ENCODE results near the gene FGF12. TPM values are rescaled to one million over a fixed set of nuclear protein-coding genes. Genes with fewer than 3 reads are reported as not detected.

The FGF12 gene
- total RNA-seq, 6 experiments from 2014 or later = 0.29 to 6.5 (median 0.76) TPM

DNA sequence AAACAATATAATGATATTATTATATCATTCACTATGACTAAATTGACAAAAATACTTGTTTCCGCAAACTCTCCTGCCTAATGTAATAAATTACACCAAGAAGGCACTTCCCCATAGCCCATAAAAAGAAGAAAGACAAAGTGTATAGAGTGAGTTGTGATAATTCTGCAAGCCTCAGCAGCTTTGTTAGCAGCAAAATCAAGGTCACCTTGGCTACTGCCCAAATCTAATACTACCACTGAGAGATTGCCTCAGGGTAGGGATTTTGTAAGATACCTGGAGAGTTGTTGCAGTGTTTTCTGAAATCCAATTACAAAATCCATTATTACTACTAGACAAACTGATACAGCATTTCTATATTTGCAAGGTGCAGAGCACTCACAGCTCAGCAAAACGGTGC is 503.5 kb downstream of the FGF12 start:
- no peaks in the 10 kb centered on the region for H3K27me3 ChIP-seq
- DNase-seq = peak in 1 of 3 donors; percentile 59
- intact Hi-C loops (cut with DNase I) = no loop called here
- ATAC-seq = peak; percentile 77 to 91 (median 88)
- H3K9me3 ChIP-seq = no peaks in the 10 kb centered on the region
- 35% methylated on average over 2 of the region's 2 CpGs for WGBS (ENCODE audit: insufficient coverage, low coverage, low lambda C conversion rate, missing lambda C conversion rate)
- no peak overlapping the region for H3K4me3 ChIP-seq
- H3K4me1 ChIP-seq = peaks cover 0 to 9% (median 1%) of the 10 kb centered on the region in 4 donors
- no peak for TF ChIP-seq POLR2A (IDR thresholded peaks at IDR 0.05)
- TF ChIP-seq, protein P1, sequence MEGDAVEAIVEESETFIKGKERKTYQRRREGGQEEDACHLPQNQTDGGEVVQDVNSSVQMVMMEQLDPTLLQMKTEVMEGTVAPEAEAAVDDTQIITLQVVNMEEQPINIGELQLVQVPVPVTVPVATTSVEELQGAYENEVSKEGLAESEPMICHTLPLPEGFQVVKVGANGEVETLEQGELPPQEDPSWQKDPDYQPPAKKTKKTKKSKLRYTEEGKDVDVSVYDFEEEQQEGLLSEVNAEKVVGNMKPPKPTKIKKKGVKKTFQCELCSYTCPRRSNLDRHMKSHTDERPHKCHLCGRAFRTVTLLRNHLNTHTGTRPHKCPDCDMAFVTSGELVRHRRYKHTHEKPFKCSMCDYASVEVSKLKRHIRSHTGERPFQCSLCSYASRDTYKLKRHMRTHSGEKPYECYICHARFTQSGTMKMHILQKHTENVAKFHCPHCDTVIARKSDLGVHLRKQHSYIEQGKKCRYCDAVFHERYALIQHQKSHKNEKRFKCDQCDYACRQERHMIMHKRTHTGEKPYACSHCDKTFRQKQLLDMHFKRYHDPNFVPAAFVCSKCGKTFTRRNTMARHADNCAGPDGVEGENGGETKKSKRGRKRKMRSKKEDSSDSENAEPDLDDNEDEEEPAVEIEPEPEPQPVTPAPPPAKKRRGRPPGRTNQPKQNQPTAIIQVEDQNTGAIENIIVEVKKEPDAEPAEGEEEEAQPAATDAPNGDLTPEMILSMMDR (IDR thresholded peaks at IDR 0.05) = no peak
- H3K27ac ChIP-seq = no peak overlapping the region
- H3K36me3 ChIP-seq = no peaks in the 10 kb centered on the region

DNA sequence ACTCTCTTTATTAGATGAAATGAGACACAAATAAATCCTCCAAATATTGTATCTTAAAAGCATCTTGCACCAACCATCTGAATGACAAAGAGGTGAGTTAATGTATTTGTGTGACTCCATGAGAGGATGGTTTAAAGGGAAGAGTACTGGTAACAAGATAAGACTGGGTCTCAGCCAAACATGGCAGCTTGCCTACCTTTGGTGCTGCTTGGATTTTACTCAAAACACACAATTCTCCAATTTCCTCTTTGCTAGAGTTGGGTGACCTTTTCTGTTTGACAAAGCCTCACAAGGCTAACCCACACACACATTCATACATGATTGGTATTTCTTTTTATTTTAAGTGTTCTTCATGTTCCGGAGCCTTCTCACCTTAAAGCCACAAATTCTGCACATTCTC is 506.4 kb downstream of the FGF12 start:
- Histone ChIP-seq H3K36me3 (no peaks in the 10 kb centered on the region), H3K27me3 (peaks cover 0 to 4% of the 10 kb centered on the region in 2 donors), H3K9me3 (no peaks in the 10 kb centered on the region), H3K4me1 (peaks cover 0 to 9% (median 1%) of the 10 kb centered on the region in 4 donors), H3K4me3 (no peak overlapping the region), H3K27ac (no peak overlapping the region)
- intact Hi-C loops (cut with DNase I) = no loop called here
- WGBS (ENCODE audit: insufficient coverage, low coverage, low lambda C conversion rate, missing lambda C conversion rate) = 38% methylated on average over 1 of the region's 1 CpG
- DNase-seq = peak; percentile 42 to 65 (median 52)
- no peak for TF ChIP-seq POLR2A (IDR thresholded peaks at IDR 0.05)
- TF ChIP-seq, protein P1 (IDR thresholded peaks at IDR 0.05) = no peak
- peak; percentile 71 to 93 (median 88) for ATAC-seq

DNA sequence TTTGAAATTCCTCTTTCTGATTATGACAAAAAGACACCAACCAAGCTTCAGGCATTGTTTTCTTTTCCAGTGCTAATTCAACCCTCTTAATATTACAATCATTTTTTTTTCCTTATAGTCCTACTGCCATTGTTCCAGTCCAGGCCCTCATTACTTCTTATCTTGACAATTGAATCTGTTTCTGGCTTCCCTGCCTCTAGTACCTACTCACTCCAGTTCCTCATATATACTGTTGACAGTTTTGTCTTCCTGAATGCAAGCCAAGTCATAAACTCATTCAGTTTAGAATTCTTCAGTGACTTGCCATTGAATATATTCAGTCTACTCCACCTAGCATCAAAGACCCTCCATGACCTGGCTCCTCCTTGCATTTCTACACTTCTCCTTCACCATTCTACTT is 507.4 kb downstream of the FGF12 start:
- intact Hi-C loops (cut with DNase I) = no loop called here
- no peak for DNase-seq

DNA sequence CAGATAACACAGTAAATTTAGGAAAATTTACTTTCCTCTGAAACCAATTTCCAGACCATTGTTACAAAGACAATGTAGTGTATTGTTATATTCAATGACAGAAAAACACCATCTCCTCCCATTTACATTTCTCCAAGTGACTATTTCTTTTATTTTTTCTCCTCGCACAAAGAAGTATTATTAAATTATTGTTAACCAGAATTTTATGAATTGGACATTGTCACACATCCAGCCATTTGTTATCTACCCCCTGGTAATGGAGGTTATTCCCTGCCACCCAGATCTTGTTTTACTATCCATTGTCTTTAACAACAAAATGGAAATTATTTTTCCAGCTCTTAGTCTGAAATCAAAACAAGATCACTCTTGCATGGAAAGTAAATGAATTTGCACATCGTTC is 511.3 kb downstream of the FGF12 start:
- no peak overlapping the region for H3K4me3 ChIP-seq
- no peaks in the 10 kb centered on the region for H3K36me3 ChIP-seq
- no peaks in the 10 kb centered on the region for H3K9me3 ChIP-seq
- peaks cover 0 to 4% of the 10 kb centered on the region in 2 donors for H3K27me3 ChIP-seq
- H3K4me1 ChIP-seq = peaks cover 0 to 1% (median 0%) of the 10 kb centered on the region in 4 donors
- 71% methylated on average over 2 of the region's 2 CpGs for WGBS (ENCODE audit: insufficient coverage, low coverage, low lambda C conversion rate, missing lambda C conversion rate)
- H3K27ac ChIP-seq = no peak overlapping the region
- ATAC-seq (no peak), DNase-seq (no peak)
- intact Hi-C loops (cut with DNase I) = no loop called here
- TF ChIP-seq POLR2A (IDR thresholded peaks at IDR 0.05) = no peak
- TF ChIP-seq, protein P1 (IDR thresholded peaks at IDR 0.05) = no peak

More for the DNA sequence above, 507.4 kb downstream of the FGF12 start:
- Histone ChIP-seq H3K27ac (no peak overlapping the region), H3K4me1 (peaks cover 0 to 9% (median 1%) of the 10 kb centered on the region in 4 donors), H3K9me3 (no peaks in the 10 kb centered on the region), H3K4me3 (no peak overlapping the region), H3K27me3 (peaks cover 0 to 4% of the 10 kb centered on the region in 2 donors), H3K36me3 (no peaks in the 10 kb centered on the region)
- ATAC-seq = no peak
- TF ChIP-seq POLR2A (IDR thresholded peaks at IDR 0.05) = no peak
- TF ChIP-seq, protein P1 (IDR thresholded peaks at IDR 0.05) = no peak

DNA sequence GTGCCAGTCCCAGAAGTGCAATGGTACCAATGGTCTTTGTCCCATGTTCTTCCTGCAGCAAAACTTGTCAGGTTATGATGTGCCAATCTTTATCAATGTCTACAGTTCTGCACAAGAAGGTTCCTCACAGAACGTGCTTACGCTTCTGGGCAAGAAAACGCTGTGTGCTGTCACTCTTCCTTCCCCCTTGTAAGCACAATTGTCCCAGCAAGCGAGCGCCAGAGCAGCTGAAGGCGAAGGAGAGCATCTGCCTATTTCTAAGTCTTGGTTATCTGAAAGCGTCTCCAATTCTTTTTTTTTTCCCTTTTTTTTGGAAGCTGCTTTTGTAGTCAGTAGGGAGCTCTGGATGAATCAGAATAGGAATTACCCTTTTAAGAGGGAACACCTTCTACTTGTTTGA is 514.4 kb downstream of the FGF12 start:
- ATAC-seq = no peak
- H3K9me3 ChIP-seq = no peaks in the 10 kb centered on the region
- DNase-seq = no peak
- no peaks in the 10 kb centered on the region for H3K4me1 ChIP-seq
- intact Hi-C loops (cut with DNase I) = no loop called here
- no peak overlapping the region for H3K27ac ChIP-seq
- 77% methylated on average over 7 of the region's 7 CpGs for WGBS (ENCODE audit: insufficient coverage, low coverage, low lambda C conversion rate, missing lambda C conversion rate)
- H3K36me3 ChIP-seq = no peaks in the 10 kb centered on the region
- H3K4me3 ChIP-seq = no peak overlapping the region
- H3K27me3 ChIP-seq = peaks cover 0 to 4% of the 10 kb centered on the region in 2 donors
- TF ChIP-seq, protein P1 (IDR thresholded peaks at IDR 0.05) = no peak
- TF ChIP-seq POLR2A (IDR thresholded peaks at IDR 0.05) = no peak
